ENCODE results near the gene COMT.

COMT gene

GRCh38 chr22:19955241-19956128, 13.9 kb downstream of the COMT start:
- no peak overlapping the region for H3K4me3 ChIP-seq (ENCODE audit: low read depth, low read length)

DNA sequence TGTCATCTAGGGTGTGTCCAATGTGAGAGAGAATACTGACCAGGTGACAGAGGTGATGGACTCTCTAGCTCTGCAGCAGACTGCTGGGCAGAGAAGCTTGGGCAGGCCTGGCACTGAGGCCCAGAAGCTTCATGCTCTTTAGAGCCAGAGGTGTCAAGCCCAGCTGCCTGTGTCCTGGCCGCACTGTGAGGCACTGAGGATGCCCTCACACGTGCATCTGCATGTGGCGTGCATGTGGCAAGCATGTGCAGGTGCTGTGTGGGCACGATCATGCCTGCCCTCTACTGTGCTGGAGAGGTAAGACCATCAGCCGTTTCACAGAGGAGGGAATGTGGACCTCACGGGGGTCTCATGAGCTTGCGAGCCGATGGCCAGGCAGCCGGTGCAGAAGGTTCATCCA, 15.9 kb downstream of the COMT start:
- no peak overlapping the region for H3K4me3 ChIP-seq (ENCODE audit: low read depth, low read length)

GRCh38 chr22:19958083-19959042, 16.8 kb downstream of the COMT start:
- H3K4me3 ChIP-seq (ENCODE audit: low read depth, low read length): no peak overlapping the region

DNA sequence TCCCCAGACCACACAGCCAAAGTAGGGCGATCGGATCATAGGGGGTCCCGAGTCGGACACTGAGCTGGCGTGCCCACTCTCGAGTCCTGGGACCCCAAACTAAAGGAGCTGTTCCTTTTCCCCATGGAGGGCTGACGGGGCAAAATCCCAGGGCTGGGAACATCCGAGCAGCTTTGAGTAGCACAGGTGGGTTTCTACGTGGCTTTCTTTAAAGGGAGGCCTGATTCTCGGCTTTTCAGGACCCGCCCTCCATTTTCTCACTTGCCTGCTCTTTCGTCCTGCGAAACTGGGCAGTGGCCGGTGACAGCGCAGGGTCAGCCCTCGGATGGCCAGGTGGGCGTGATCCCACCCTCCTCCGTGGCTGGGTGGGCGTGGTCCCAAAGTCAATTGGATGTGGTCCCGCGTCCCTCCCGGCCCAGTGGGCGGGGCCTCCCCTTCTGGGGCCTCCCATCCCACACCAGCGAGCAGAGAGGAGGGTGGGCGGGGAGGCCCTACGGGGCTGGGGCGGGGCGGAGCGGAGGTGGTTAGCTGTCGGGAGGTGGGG, 17.5 kb downstream of the COMT start:
- H3K4me3 ChIP-seq (ENCODE audit: low read depth, low read length): peak overlapping the region; percentile 37

- no peak overlapping the region for H3K4me3 ChIP-seq (ENCODE audit: low read depth, low read length)
Observed at GRCh38 chr22:19959587-19960490, 18.3 kb downstream of the COMT start.

GRCh38 chr22:19960491-19961200, 19.1 kb downstream of the COMT start:
- no peak overlapping the region for H3K4me3 ChIP-seq (ENCODE audit: low read depth, low read length)

DNA sequence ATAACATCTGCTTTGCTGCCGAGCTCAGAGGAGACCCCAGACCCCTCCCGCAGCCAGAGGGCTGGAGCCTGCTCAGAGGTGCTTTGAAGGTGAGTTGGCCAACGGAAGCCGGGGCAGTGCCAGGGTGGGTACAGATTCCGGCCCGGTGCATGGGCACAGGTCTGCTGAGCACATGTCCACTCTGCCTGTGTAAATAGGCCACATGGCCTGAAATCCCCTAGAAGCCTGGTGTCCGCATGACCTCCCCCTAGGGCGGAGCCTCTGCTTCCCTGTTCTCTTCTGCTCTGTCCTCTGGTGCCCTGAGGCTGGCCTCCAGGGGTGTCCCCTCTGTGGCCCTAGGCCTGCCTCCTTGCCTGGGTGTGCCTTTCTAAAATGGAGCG, 19.6 kb downstream of the COMT start:
- H3K4me3 ChIP-seq (ENCODE audit: low read depth, low read length): no peak overlapping the region

DNA sequence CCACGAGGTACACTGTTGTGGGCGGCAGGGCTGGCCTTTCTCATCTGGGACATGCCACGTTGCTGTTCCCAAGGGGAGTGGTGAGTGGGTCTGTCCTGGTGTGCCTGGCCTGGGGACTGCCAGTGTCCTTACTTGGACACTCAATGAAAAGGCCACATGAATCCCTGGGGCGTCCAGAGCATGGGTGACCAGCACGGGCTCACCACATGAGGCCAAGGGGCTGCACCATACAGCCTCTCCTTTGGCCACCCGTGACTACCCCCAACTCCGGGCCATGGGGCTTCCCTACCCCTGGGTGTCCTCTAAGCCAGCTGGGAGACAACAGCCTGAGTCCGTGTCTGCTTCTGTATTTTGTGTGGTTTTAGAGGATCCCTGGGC, 20.3 kb downstream of the COMT start:
- H3K4me3 ChIP-seq (ENCODE audit: low read depth, low read length): no peak overlapping the region

DNA sequence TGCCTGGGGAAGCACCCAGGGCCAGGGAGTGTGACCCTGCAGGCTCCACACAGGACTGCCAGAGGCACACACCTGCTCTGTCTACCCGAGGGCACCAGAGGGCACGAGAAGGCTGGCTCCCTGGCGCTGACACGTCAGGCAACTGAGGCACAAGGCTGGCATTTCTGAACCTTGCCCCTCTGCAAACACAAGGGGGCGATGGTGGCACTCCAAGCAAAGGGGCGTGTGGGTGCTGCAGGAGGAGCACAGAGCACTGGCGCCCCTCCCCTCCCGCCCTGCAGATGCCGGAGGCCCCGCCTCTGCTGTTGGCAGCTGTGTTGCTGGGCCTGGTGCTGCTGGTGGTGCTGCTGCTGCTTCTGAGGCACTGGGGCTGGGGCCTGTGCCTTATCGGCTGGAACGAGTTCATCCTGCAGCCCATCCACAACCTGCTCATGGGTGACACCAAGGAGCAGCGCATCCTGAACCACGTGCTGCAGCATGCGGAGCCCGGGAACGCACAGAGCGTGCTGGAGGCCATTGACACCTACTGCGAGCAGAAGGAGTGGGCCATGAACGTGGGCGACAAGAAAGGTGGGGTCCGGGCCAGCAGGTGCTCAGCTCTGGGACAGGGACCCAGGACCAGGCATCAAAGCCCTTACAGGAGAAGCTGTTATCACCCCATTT, 20.8 kb downstream of the COMT start:
- no peak overlapping the region for H3K4me3 ChIP-seq (ENCODE audit: low read depth, low read length)

GRCh38 chr22:19962909-19963806, 21.6 kb downstream of the COMT start:
- no peak overlapping the region for H3K4me3 ChIP-seq (ENCODE audit: low read depth, low read length)

- H3K4me3 ChIP-seq (ENCODE audit: low read depth, low read length): no peak overlapping the region
Observed at GRCh38 chr22:19963863-19964642, 22.5 kb downstream of the COMT start.

GRCh38 chr22:19964701-19965386, 23.3 kb downstream of the COMT start:
- H3K4me3 ChIP-seq (ENCODE audit: low read depth, low read length): no peak overlapping the region

GRCh38 chr22:19965771-19966709, 24.5 kb downstream of the COMT start:
- H3K4me3 ChIP-seq (ENCODE audit: low read depth, low read length): no peak overlapping the region

DNA sequence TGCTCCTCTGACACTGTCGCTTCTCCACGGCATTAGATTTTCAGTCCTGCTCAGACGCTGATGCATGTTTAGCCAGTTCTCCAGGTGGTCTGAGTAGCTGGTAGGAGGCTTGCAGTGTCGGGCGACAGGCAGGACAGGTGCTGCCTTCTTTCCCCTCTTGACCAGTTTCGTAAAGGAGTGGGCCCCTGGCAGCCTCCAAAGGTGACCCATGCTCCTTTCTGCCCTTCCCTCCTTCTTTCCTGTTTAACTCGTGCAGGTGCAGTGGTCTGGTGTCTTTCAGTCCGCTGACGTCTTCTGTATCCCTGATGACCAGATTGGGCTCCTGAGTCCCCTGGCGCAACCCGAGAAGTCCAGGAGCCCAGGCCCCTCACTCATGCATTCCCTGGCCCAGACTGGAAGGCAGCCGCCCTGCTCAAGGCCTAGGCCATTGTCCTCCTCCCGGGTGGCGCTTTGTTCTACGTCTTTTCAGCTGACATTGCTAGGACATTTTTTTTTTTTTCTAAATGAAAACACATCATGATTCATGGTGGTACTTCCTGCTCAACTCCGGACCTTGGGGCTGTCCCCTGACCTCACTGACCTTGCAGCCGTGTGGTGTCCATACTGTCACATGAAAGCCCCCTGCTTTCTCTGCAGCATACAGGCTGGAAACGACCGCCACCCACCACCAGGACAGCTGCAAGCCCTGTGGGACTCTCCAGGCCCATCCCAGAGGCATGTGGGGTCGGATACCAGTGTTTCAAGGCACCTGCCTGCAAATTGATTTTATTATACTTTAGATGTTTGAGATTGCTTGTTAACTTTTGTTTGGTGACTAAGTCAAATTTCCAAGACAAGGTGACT, 25.6 kb downstream of the COMT start:
- H3K4me3 ChIP-seq (ENCODE audit: low read depth, low read length): no peak overlapping the region

DNA sequence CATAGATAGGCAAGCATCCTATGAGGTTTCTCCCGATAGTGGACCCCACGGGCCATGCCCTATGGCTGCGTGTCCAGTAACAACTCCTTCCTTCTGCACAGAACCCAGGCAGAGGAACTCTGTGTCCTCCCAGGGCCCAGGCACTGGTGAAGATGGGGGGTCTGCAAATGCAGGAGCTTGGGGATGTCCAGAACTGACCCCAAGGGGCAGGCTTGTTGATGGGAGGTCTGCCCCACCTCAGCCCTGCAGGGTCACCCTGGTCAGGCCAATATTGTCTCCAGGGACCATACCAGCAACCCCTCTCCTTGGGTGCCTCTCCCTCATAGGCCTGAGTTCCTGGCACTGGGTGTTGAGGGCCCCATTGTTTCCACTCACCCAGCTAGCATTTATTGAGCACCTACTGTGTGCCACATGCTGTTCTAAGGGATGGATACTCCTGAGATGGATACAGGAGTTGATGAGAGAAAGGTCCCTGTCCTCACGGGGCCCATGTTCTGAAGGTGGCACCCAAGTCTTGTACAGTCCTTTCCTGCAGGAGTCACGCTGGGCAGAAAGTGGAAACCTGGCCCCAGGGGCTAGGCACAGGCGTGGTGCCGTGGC, 26.4 kb downstream of the COMT start:
- no peak overlapping the region for H3K4me3 ChIP-seq (ENCODE audit: low read depth, low read length)

Data from iPS-11a (cell line).